ENCODE data around the gene RIT1.
A peak's percentile ranks its signal among the peaks of the same experiment; 100 is the strongest.

Gene RIT1

GRCh38 chr1:155938220-155938627 lies 27.1 kb upstream of the RIT1 start:
- no peak for DNase-seq (ENCODE audit: extremely low read depth, insufficient read length)

GRCh38 chr1:155934936-155935590 lies 23.9 kb upstream of the RIT1 start:
- TF ChIP-seq CTCF (IDR thresholded peaks at IDR 0.05; ENCODE audit: insufficient read depth, low read length, poor library complexity, severe bottlenecking): no peak
- DNase-seq (ENCODE audit: extremely low read depth, insufficient read length): no peak
- no peaks in the 10 kb centered on the region for H3K27me3 ChIP-seq (replicated peaks; ENCODE audit: control insufficient read depth, insufficient read depth, low read length)
- peak overlapping the region; percentile 95 for H3K4me3 ChIP-seq (replicated peaks; ENCODE audit: low read depth, low read length)
- peaks cover 6% of the 10 kb centered on the region for H3K36me3 ChIP-seq (ENCODE audit: control insufficient read depth, insufficient read depth, low read length)

More at GRCh38 chr1:155938220-155938627, 27.1 kb upstream of the RIT1 start:
- Histone ChIP-seq H3K4me3 (replicated peaks; ENCODE audit: low read depth, low read length) (no peak overlapping the region), H3K36me3 (ENCODE audit: control insufficient read depth, insufficient read depth, low read length) (no peaks in the 10 kb centered on the region), H3K27me3 (replicated peaks; ENCODE audit: control insufficient read depth, insufficient read depth, low read length) (no peaks in the 10 kb centered on the region)
- peak; percentile 61 for TF ChIP-seq CTCF (IDR thresholded peaks at IDR 0.05; ENCODE audit: insufficient read depth, low read length, poor library complexity, severe bottlenecking)

- peaks cover 6% of the 10 kb centered on the region for H3K36me3 ChIP-seq (ENCODE audit: control insufficient read depth, insufficient read depth, low read length)
- no peaks in the 10 kb centered on the region for H3K27me3 ChIP-seq (replicated peaks; ENCODE audit: control insufficient read depth, insufficient read depth, low read length)
- peak; percentile 6 for TF ChIP-seq CTCF (IDR thresholded peaks at IDR 0.05; ENCODE audit: insufficient read depth, low read length, poor library complexity, severe bottlenecking)
- H3K4me3 ChIP-seq (replicated peaks; ENCODE audit: low read depth, low read length): peak within 1 kb of the TSS; percentile 95
- DNase-seq (ENCODE audit: extremely low read depth, insufficient read length): peak; percentile 93
Measured at GRCh38 chr1:155934097-155934935, 23.2 kb upstream of the RIT1 start, which contains the start of gene KHDC4. TSS of gene KHDC4 (minus strand) at chr1:155934413. CDS start at chr1:155934373, 40 bp downstream.

- Histone ChIP-seq H3K4me3 (replicated peaks; ENCODE audit: low read depth, low read length) (peak overlapping the region; percentile 95), H3K27me3 (replicated peaks; ENCODE audit: control insufficient read depth, insufficient read depth, low read length) (no peaks in the 10 kb centered on the region), H3K36me3 (ENCODE audit: control insufficient read depth, insufficient read depth, low read length) (peaks cover 6% of the 10 kb centered on the region)
- DNase-seq (ENCODE audit: extremely low read depth, insufficient read length): no peak
- TF ChIP-seq CTCF (IDR thresholded peaks at IDR 0.05; ENCODE audit: insufficient read depth, low read length, poor library complexity, severe bottlenecking): no peak
Measured at GRCh38 chr1:155933591-155934096, 22.5 kb upstream of the RIT1 start.

GRCh38 chr1:155932487-155932886 lies 21.3 kb upstream of the RIT1 start:
- no peak for TF ChIP-seq CTCF (IDR thresholded peaks at IDR 0.05; ENCODE audit: insufficient read depth, low read length, poor library complexity, severe bottlenecking)

More at GRCh38 chr1:155932487-155932886, 21.3 kb upstream of the RIT1 start:
- H3K27me3 ChIP-seq (replicated peaks; ENCODE audit: control insufficient read depth, insufficient read depth, low read length): no peaks in the 10 kb centered on the region
- DNase-seq (ENCODE audit: extremely low read depth, insufficient read length): no peak
- peak overlapping the region; percentile 24; the same call in 1 of the 2 replicates for H3K4me3 ChIP-seq (replicated peaks; ENCODE audit: low read depth, low read length)
- peaks cover 6% of the 10 kb centered on the region for H3K36me3 ChIP-seq (ENCODE audit: control insufficient read depth, insufficient read depth, low read length)
